ENCODE measurements around the gene AHI1.

AHI1 gene

DNA sequence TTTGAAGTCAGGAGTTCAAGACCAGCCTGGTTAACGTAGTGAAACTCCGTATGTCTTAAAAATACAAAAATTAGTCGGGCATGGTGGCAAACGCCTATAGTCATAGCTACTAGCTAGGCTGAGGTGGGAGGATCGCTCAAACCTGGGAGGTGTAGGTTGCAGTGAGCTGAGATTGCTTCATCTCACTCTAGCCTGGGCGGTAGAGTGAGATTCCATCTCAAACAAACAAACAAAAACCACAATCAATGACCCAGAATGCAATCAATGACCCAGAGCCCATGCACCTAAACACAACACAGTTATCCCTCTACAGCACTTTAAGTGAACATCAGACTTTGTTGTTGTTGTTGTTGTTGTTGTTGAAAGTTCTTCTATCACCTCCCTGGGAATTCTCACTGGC lies 238.6 kb downstream of the AHI1 start:
- DNase-seq (ENCODE audit: low read depth): no peak
- no peak overlapping the region for H3K4me3 ChIP-seq (ENCODE audit: low read depth, low read length)
- TF ChIP-seq MAX (IDR thresholded peaks at IDR 0.05; ENCODE audit: low read depth, low read length) (no peak), POLR2A (IDR thresholded peaks at IDR 0.05; ENCODE audit: extremely low read depth, insufficient read length) (no peak), MYC (IDR thresholded peaks at IDR 0.05; ENCODE audit: low read depth, low read length) (no peak), CTCF (IDR thresholded peaks at IDR 0.05; ENCODE audit: low read depth, low read length) (no peak)

DNA sequence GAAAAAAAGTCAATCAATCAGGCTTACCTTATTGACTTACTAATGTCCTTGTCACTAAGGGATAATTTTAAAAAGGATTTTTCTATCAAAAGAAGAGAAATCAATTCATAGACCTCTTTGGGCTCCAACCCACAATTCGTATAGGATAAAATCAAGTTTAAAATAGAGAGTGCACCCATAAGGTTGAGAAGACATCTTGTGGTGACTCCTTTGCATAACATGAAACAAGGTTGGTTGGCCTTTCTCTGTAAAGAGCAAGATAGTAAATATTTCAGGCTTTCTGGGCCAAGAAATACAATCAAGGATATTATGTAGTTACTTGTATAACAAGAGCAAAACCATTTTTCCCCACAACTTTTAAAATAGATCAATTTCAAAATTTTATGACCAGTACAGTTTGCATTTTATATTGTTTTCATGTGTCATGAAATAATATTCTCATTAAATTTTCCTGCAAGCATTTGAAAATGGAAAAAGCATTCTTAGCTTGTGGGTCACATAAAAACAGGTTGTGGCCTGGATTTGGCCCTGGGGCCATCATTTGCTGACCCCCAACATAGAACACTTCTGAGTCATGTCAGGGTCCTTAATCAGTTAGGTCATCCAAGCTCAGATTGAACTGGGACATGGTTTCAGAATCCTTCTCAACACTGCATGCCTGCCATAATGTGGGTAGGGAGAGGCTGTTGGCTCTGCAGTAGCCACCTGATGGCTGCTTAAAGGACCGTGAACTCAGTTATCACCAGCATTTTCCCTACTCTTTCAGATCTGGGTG lies 239.7 kb downstream of the AHI1 start:
- peak; percentile 44 for DNase-seq (ENCODE audit: low read depth)
- TF ChIP-seq MYC (IDR thresholded peaks at IDR 0.05; ENCODE audit: low read depth, low read length): no peak
- no peak for TF ChIP-seq POLR2A (IDR thresholded peaks at IDR 0.05; ENCODE audit: extremely low read depth, insufficient read length)
- no peak for TF ChIP-seq MAX (IDR thresholded peaks at IDR 0.05; ENCODE audit: low read depth, low read length)
- no peak for TF ChIP-seq CTCF (IDR thresholded peaks at IDR 0.05; ENCODE audit: low read depth, low read length)
- no peak overlapping the region for H3K4me3 ChIP-seq (ENCODE audit: low read depth, low read length)

DNA sequence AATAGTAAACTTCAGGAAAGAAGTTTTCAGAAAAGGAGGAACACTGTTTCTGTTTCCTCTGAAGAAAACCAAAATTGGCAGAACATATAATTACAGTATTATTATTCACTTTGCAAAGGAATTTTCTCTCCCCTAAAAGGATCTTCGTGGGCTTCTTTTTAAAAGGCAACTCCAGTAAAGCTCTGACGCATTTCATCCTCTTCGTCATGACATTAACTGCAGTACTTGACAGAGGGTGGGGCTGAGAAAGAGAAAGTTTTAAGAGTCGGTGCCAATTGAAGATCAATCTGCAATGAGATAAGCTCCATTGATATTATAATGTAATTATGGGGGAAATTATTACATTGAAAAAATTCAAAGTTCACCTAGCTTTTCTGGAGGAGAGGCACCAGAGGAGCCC lies 240.7 kb downstream of the AHI1 start:
- DNase-seq (ENCODE audit: low read depth): no peak
- H3K4me3 ChIP-seq (ENCODE audit: low read depth, low read length): no peak overlapping the region
- TF ChIP-seq MAX (IDR thresholded peaks at IDR 0.05; ENCODE audit: low read depth, low read length): no peak
- no peak for TF ChIP-seq MYC (IDR thresholded peaks at IDR 0.05; ENCODE audit: low read depth, low read length)
- TF ChIP-seq POLR2A (IDR thresholded peaks at IDR 0.05; ENCODE audit: extremely low read depth, insufficient read length): no peak
- no peak for TF ChIP-seq CTCF (IDR thresholded peaks at IDR 0.05; ENCODE audit: low read depth, low read length)

DNA sequence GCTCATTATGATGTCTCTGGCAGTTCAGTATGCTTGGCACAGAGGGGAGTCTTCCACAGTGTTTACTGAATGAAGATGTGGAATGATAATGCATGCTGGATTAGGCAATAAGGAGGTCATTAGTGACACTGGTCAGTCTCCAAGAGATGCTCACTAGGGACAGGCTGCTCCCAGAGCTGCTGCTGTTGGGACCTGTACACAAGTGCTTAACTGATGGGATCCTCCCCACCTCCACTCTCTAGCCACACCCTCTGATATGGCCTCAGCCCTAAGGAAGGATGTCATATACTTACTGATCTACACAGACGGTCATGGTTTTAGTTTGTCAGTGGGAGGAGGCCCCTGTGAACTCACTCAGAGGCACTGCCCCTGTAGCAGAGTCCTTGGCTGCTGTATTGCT lies 243.1 kb downstream of the AHI1 start:
- no peak overlapping the region for H3K4me3 ChIP-seq (ENCODE audit: low read depth, low read length)
- no peak for TF ChIP-seq POLR2A (IDR thresholded peaks at IDR 0.05; ENCODE audit: extremely low read depth, insufficient read length)
- TF ChIP-seq MAX (IDR thresholded peaks at IDR 0.05; ENCODE audit: low read depth, low read length): no peak
- no peak for TF ChIP-seq CTCF (IDR thresholded peaks at IDR 0.05; ENCODE audit: low read depth, low read length)
- TF ChIP-seq MYC (IDR thresholded peaks at IDR 0.05; ENCODE audit: low read depth, low read length): no peak
- DNase-seq (ENCODE audit: low read depth): no peak

- no peak overlapping the region for H3K4me3 ChIP-seq (ENCODE audit: low read depth, low read length)
- TF ChIP-seq MYC (IDR thresholded peaks at IDR 0.05; ENCODE audit: low read depth, low read length) (no peak), MAX (IDR thresholded peaks at IDR 0.05; ENCODE audit: low read depth, low read length) (no peak), POLR2A (IDR thresholded peaks at IDR 0.05; ENCODE audit: extremely low read depth, insufficient read length) (no peak), CTCF (IDR thresholded peaks at IDR 0.05; ENCODE audit: low read depth, low read length) (no peak)
- DNase-seq (ENCODE audit: low read depth): peak; percentile 28
Observed at GRCh38 chr6:135251498-135252441, 245.8 kb downstream of the AHI1 start.
